Erythroblast (primary cell): Measurements from ENCODE around the gene RHOT2.

ENCODE experiments used
- DNase-seq, 2 experiments: peaks; one replicate each; lab custom pipeline; 2025; lab: John Stamatoyannopoulos, UW
- GATA1 ChIP-seq: IDR thresholded peaks from 2 replicates; pipeline ENCODE4 v1.6.1; 2011; ENCODE audit warnings: low read depth, mild to moderate bottlenecking, control low read depth, low read length, moderate library complexity
- POLR2A ChIP-seq: IDR thresholded peaks from 2 replicates; pipeline ENCODE4 v1.6.1; 2011; ENCODE audit warnings: mild to moderate bottlenecking, low read length

Gene RHOT2

DNA sequence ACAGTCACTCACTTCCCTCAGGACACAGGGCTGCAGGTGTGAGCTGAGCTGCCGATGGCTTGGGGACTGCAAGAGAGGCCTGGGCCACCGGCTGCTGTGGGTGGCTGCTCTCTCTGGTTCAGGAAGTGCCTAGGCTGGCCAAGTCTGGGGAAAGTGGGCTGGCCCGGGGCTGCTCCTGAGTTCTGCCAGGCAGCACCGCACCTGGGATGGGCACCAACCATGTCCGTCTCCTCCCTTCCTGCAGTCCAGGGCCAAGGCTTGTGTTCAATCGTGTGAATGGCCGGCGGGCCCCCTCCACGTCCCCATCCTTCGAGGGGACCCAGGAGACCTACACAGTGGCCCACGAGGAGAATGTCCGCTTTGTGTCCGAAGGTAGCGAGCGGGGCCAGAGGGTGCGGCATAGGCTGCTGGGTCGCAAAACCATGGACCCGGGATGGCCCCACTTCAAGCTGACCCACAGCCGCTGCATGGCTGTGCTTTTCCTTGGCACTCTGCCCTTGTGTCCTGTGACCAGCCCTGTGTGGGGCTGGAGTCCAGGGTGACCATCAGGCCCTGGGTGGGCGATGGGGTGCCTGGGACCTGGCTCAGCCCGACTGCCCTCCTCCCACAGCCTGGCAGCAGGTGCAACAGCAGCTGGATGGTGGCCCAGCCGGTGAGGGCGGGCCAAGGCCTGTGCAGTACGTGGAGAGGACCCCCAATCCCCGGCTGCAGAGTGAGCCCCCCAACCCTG lies 20.6 kb upstream of the RHOT2 start:
- no peak for DNase-seq
- TF ChIP-seq POLR2A (no peak), GATA1 (no peak)

- TF ChIP-seq POLR2A: no peak
- no peak for TF ChIP-seq GATA1
- DNase-seq: peak; percentile 59 to 61
Measured at GRCh38 chr16:648071-648780, 19.7 kb upstream of the RHOT2 start.

- TF ChIP-seq GATA1: no peak
- peak; percentile 70 for TF ChIP-seq POLR2A
- DNase-seq: peak; percentile 95 to 96
Measured at GRCh38 chr16:648781-649589, 18.9 kb upstream of the RHOT2 start, which contains the start of gene WDR90. WDR90 (plus strand) TSS chr16:649365; CDS start chr16:649417, 52 bp downstream.

- TF ChIP-seq POLR2A: no peak
- no peak for TF ChIP-seq GATA1
- DNase-seq: peak; percentile 45 to 50
Measured at GRCh38 chr16:649631-650030, 18.3 kb upstream of the RHOT2 start.

- TF ChIP-seq POLR2A: no peak
- no peak for TF ChIP-seq GATA1
- no peak for DNase-seq
Measured at GRCh38 chr16:651844-652243, 16.1 kb upstream of the RHOT2 start.

DNA sequence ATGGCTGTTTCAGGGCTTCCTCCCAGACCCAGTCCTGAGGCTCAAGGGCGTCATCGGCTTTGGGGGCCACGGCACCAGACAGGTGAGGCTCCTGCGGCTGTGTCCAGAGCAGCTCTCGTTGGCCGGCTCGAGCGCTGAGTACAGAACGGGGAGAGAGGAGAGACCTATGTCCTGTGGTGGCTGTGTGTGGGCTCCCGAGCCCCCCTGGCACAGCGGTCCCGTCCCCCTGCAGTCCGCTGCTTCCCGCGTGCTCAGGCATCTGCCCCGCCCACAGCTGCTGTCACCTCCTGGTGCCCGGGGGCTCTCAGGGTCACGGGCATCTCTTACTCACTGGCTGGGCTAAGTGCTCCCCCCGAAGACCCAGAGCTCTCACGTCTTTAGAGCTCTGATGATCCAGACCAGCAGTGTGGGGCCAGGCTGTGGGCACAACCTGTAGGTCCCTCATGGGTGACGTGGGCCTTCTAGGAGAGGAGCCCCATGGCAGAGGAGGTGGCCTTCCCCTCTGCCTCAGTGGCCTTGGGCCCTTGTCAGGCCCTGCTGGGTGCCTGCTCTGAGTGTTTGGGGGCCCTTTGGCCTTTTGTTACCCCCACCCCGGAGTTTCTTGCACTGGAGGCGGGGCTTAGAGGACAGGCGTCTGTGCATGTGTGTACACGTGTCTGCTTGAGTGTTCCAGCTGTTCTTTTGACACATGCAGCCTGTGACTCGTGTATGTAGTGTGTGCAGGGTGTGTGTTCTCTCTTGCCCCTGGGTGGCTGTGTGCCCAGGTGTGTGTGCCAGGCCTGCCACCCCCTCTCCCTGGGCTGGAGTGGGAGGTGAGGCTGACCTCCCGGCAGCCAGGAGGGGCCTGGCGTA lies 15.3 kb upstream of the RHOT2 start:
- TF ChIP-seq GATA1: no peak
- TF ChIP-seq POLR2A: no peak

DNA sequence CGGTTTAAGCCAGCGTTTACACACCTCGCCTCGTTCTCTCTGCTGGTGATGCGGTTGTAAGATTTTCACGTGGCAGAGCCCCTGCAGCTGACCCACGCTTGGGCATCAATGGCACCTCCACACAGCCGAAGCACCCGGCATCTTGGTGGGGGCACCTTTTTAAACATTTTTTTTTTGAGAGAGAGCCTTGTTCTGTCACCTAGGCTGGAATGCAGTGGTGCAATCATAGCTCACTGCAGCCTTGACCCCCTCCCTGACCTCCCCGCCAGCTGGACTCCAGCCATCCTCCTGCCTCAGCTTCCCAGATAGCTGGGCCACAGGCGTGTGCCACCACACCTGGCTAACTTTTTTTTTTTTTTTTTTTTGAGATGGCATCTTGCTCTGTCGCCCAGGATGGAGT lies 13.9 kb upstream of the RHOT2 start:
- no peak for DNase-seq
- TF ChIP-seq GATA1 (no peak), POLR2A (no peak)

More for the DNA sequence above, 15.3 kb upstream of the RHOT2 start:
- DNase-seq: no peak

DNA sequence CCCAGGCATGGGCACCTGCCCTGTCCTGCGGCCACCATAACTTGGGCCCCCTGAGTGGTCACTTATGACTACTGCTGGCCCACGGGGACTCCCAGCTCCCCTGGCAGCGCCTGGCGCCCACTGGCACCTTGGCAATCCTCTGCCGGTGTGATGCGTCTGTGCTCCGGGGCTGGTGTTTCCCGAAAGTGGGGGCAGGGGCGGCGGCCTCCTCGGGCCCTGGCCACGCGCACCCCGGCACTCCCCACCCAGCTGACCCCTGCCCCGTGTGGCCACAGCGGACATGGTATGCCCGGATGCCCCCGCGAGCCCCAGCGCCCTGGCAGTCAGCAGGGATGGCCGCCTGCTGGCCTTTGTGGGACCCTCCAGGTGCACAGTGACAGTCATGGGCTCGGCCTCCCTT lies 10.4 kb upstream of the RHOT2 start:
- no peak for DNase-seq
- TF ChIP-seq GATA1 (no peak), POLR2A (no peak)

- DNase-seq: no peak
- no peak for TF ChIP-seq GATA1
- TF ChIP-seq POLR2A: no peak
Measured at GRCh38 chr16:658679-659571, 9.0 kb upstream of the RHOT2 start.

- TF ChIP-seq POLR2A: no peak
- no peak for DNase-seq
Measured at GRCh38 chr16:659618-660017, 8.3 kb upstream of the RHOT2 start.

DNA sequence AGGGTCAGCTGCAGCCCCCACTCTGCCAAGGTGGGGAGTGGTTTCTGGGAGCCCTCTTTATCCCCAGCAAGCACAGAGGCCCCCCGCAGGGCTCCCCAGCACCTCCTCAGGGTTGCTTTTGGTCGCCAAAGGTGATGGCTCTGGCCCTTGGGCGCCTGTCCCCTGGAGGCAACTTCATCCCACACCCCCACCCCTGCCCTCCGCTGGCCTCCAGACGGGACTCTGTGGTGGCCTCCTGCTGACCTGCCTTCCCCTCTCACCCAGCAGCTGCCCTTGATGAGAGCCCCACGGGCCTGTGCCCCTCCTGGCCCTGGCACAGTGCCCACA lies 7.8 kb upstream of the RHOT2 start:
- no peak for DNase-seq
- no peak for TF ChIP-seq POLR2A
- TF ChIP-seq GATA1: no peak

- TF ChIP-seq GATA1: no peak
- TF ChIP-seq POLR2A: no peak
- DNase-seq: peak; percentile 92 to 94
Measured at GRCh38 chr16:660459-661183, 7.3 kb upstream of the RHOT2 start.
